Ascending aorta (tissue), 2 donors: ENCODE results near the gene CDCA3. TPM values are rescaled to one million over a fixed set of nuclear protein-coding genes. Genes with fewer than 3 reads are reported as not detected.

Source experiments
- DNase-seq, 2 donors: peaks; one replicate each; pipeline ENCODE4 v3.0.0-alpha.2; 2019; ENCODE audit warnings: low spot score in 2 of 2
- H3K27ac ChIP-seq, 2 donors: fragments of 200-600 bp; sonication (generic); one replicate each; pipeline ENCODE4 v1.5.1; 2016 to 2017; ENCODE audit warnings: mild to moderate bottlenecking in 1 of 2
- H3K27me3 ChIP-seq: fragments of 200-600 bp; sonication (generic); one replicate; pipeline ENCODE4 v1.5.1; 2017
- H3K36me3 ChIP-seq, 2 donors: fragments of 200-600 bp; sonication (generic); one replicate each; pipeline ENCODE4 v1.5.1; 2016
- H3K4me1 ChIP-seq, 2 donors: fragments of 200-600 bp; sonication (generic); one replicate each; pipeline ENCODE4 v1.5.1; 2016 to 2017; ENCODE audit warnings: mild to moderate bottlenecking in 1 of 2
- H3K4me3 ChIP-seq, 2 donors: fragments of 200-600 bp; sonication (generic); one replicate each; pipeline ENCODE4 v1.5.1; 2016 to 2017; ENCODE audit warnings: mild to moderate bottlenecking in 1 of 2
- H3K9me3 ChIP-seq, 2 donors: fragments of 200-600 bp; sonication (generic); one replicate each; pipeline ENCODE4 v1.5.1; 2016
- intact Hi-C: fragments of 100-400 bp; cut with DNase I; formaldehyde crosslinking; loops from one replicate; pipeline ENCODE4 v1.15.1; 2023
- total RNA-seq: library from RNA; depleted of rRNA; stranded (reverse); fragments of >200 nt; gene quantifications from one replicate; pipeline ENCODE4 v1.1.0, GENCODE V29; 2016
- TF ChIP-seq, protein P1 (sequence below), 3 experiments: fragments of 200-600 bp in 2 of 3; fragments of 450-650 bp in 1 of 3; sonication (generic) in 2 of 3; IDR thresholded peaks; one replicate each; pipeline ENCODE4 v1.5.1; 2016 to 2019; ENCODE audit warnings: antibody characterized with exemption in 3 of 3, mild to moderate bottlenecking in 1 of 3, moderate library complexity in 1 of 3

Gene CDCA3
- total RNA-seq, 1 donor from 2014 or later: not detected

DNA sequence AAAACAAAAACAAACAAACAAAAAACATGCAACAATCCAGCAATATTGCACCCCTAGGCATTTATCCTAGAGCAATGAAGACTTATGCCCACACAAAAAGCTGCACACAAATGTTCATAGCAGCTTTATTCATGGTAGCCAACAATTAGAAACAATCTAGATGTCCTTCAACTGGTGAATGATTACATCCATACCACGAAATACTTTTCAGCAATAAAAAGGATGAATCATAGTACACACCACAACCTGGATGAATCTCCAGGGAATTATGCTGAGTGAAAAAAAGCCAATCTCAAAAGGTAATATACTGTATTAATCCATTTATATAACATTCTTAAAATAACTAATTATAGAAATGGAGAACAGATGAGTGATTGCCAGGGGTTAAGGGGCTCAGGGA is 43.9 kb downstream of the CDCA3 start:
- H3K27ac ChIP-seq: no peak overlapping the region
- no peaks in the 10 kb centered on the region for H3K36me3 ChIP-seq
- intact Hi-C loops: no loop called here
- no peaks in the 10 kb centered on the region for H3K9me3 ChIP-seq
- no peaks in the 10 kb centered on the region for H3K27me3 ChIP-seq
- TF ChIP-seq, protein P1, sequence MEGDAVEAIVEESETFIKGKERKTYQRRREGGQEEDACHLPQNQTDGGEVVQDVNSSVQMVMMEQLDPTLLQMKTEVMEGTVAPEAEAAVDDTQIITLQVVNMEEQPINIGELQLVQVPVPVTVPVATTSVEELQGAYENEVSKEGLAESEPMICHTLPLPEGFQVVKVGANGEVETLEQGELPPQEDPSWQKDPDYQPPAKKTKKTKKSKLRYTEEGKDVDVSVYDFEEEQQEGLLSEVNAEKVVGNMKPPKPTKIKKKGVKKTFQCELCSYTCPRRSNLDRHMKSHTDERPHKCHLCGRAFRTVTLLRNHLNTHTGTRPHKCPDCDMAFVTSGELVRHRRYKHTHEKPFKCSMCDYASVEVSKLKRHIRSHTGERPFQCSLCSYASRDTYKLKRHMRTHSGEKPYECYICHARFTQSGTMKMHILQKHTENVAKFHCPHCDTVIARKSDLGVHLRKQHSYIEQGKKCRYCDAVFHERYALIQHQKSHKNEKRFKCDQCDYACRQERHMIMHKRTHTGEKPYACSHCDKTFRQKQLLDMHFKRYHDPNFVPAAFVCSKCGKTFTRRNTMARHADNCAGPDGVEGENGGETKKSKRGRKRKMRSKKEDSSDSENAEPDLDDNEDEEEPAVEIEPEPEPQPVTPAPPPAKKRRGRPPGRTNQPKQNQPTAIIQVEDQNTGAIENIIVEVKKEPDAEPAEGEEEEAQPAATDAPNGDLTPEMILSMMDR (IDR thresholded peaks at IDR 0.05): no peak
- no peak for DNase-seq
- no peaks in the 10 kb centered on the region for H3K4me1 ChIP-seq
- no peak overlapping the region for H3K4me3 ChIP-seq

DNA sequence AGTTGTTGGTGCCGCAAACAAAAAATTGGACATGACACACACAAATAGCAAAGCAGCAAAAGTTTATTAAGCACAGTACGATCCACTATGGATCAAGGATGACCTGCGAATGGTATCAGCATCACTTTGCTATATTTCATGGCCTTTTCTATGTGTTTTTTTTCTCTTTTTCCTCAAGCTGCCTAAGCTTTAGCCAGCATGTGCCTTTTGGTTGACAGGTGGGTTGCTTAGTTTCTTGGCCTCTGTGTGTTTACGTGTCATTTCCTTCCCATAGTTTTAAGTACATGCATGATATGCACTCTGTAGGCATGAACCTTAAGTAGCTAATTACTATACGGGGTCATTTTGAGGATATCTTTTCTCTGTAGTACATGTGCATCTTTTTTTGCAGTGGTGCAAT is 51.9 kb downstream of the CDCA3 start:
- TF ChIP-seq, protein P1 (IDR thresholded peaks at IDR 0.05): no peak
- no peaks in the 10 kb centered on the region for H3K4me1 ChIP-seq
- intact Hi-C loops: no loop called here
- no peaks in the 10 kb centered on the region for H3K27me3 ChIP-seq
- DNase-seq: no peak
- H3K36me3 ChIP-seq: no peaks in the 10 kb centered on the region
- H3K27ac ChIP-seq: no peak overlapping the region
- no peaks in the 10 kb centered on the region for H3K9me3 ChIP-seq
- no peak overlapping the region for H3K4me3 ChIP-seq

Other genes with a start within 250 kb of the CDCA3 start
- 185 TPM for gene CHD4, start 243.9 kb downstream of the CDCA3 start, total RNA-seq
- gene LPAR5, start 215.3 kb downstream of the CDCA3 start, total RNA-seq: 0.21 TPM
- gene ACRBP, start 203.9 kb downstream of the CDCA3 start, total RNA-seq: 10.6 TPM
- 2.6 TPM for gene ING4, start 188.2 kb downstream of the CDCA3 start, total RNA-seq
- 15.1 TPM for gene ZNF384, start 161.9 kb downstream of the CDCA3 start, total RNA-seq
- not detected for gene PIANP, start 150.5 kb downstream of the CDCA3 start, total RNA-seq
- gene COPS7A, start 127.2 kb downstream of the CDCA3 start, total RNA-seq: 221 TPM
- gene MLF2, start 98.1 kb downstream of the CDCA3 start, total RNA-seq: 145 TPM
- 361 TPM for gene PTMS, start 84.9 kb downstream of the CDCA3 start, total RNA-seq
- not detected for gene LAG3, start 78.8 kb downstream of the CDCA3 start, total RNA-seq
- gene CD4, start 61.8 kb downstream of the CDCA3 start, total RNA-seq: 2.6 TPM
- gene GPR162, start 29.5 kb downstream of the CDCA3 start, total RNA-seq: 9.4 TPM
- gene P3H3, start 22.9 kb downstream of the CDCA3 start, total RNA-seq: 62.2 TPM
- 10.4 TPM for gene GNB3, start 10.4 kb downstream of the CDCA3 start, total RNA-seq
- 46.2 TPM for gene USP5, start 864 bp upstream of the CDCA3 start, total RNA-seq
- gene TPI1, start 16.2 kb upstream of the CDCA3 start, total RNA-seq: 482 TPM
- 14.5 TPM for gene SPSB2, start 22.0 kb upstream of the CDCA3 start, total RNA-seq
- 6.6 TPM for gene LRRC23, start 53.5 kb upstream of the CDCA3 start, total RNA-seq
- 30.3 TPM for gene ENO2, start 63.3 kb upstream of the CDCA3 start, total RNA-seq
- 207 TPM for gene ATN1, start 76.7 kb upstream of the CDCA3 start, total RNA-seq
- gene RNU7-1, start 92.5 kb upstream of the CDCA3 start, total RNA-seq: not detected
- gene C12orf57, start 92.7 kb upstream of the CDCA3 start, total RNA-seq: 558 TPM
- 1.7 TPM for gene PTPN6, start 100.1 kb upstream of the CDCA3 start, total RNA-seq
- 85.5 TPM for gene PHB2, start 119.4 kb upstream of the CDCA3 start, total RNA-seq
- gene EMG1, start 119.6 kb upstream of the CDCA3 start, total RNA-seq: 37.4 TPM
- 23.0 TPM for gene LPCAT3, start 167.2 kb upstream of the CDCA3 start, total RNA-seq
- gene C1S, start 209.4 kb upstream of the CDCA3 start, total RNA-seq: 273 TPM
- 1,046 TPM for gene C1R, start 241.2 kb upstream of the CDCA3 start, total RNA-seq